OCI-LY3 (cell line): ENCODE results near the gene KRTAP4-12.
"Not testable (repeated sequence)": the region's sequence is repeated elsewhere in the genome, so short reads cannot be mapped to it uniquely, and the experiment has no call there.

ENCODE experiments used
- H2AFZ ChIP-seq: fragments of 200-600, 300-600 bp; shearing (Covaris generic); 2 replicates; pipeline ENCODE4 v1.6.0; 2014; ENCODE audit warnings: antibody characterized with exemption, low read depth, low read length
- H3K27ac ChIP-seq: fragments of 200-600, 300-600 bp; sonication (generic); 2 replicates; pipeline ENCODE4 v1.5.1; 2014; ENCODE audit warnings: mild to moderate bottlenecking, low read length, moderate library complexity, mixed read lengths
- H3K27me3 ChIP-seq: fragments of 200-600, 300-600 bp; sonication (generic); 2 replicates; pipeline ENCODE4 v1.6.1; 2014; ENCODE audit warnings: low read depth, low read length, mixed read lengths
- H3K36me3 ChIP-seq: fragments of 200-600, 300-600 bp; sonication (generic); replicated peaks from 2 replicates; pipeline ENCODE3; 2014; ENCODE audit warnings: low read depth, low read length, mixed read lengths
- H3K4me1 ChIP-seq: fragments of 300-600, 200-600 bp; sonication (generic); 2 replicates; pipeline ENCODE4 v1.6.1; 2014; ENCODE audit warnings: low read length, mixed read lengths
- H3K4me2 ChIP-seq: fragments of 200-600, 300-600 bp; sonication (generic); 2 replicates; pipeline ENCODE4 v1.6.1; 2014; ENCODE audit warnings: low read length, mixed read lengths
- H3K4me3 ChIP-seq: fragments of 300-600, 200-600 bp; sonication (generic); 2 replicates; pipeline ENCODE4 v1.5.1; 2014; ENCODE audit warnings: antibody characterized with exemption, mild to moderate bottlenecking, low read length, moderate library complexity
- H3K79me2 ChIP-seq: fragments of 300-600, 200-600 bp; shearing (Covaris generic); 2 replicates; pipeline ENCODE4 v1.6.1; 2014; ENCODE audit warnings: mild to moderate bottlenecking, low read length, mixed read lengths
- H3K9ac ChIP-seq: fragments of 300-600, 200-600 bp; shearing (Covaris generic); 2 replicates; pipeline ENCODE4 v1.6.0; 2014; ENCODE audit warnings: mild to moderate bottlenecking, low read length, moderate library complexity
- H3K9me3 ChIP-seq: fragments of 200-600, 300-600 bp; shearing (Covaris generic); 2 replicates; pipeline ENCODE4 v1.6.1; 2014; ENCODE audit warnings: low read length, mixed read lengths; ENCODE audit not compliant: insufficient read depth
- H4K20me1 ChIP-seq: fragments of 200-600, 300-600 bp; sonication (generic); 2 replicates; pipeline ENCODE4 v1.6.1; 2016; ENCODE audit warnings: low read length, mixed read lengths; ENCODE audit not compliant: insufficient read depth
- CTCF ChIP-seq: fragments of 200-600, 300-600 bp; sonication (generic); IDR thresholded peaks from 2 replicates; pipeline ENCODE4 v1.5.1; 2014; ENCODE audit warnings: antibody characterized with exemption, low read length, low read depth
- EZH2phosphoT487 ChIP-seq: fragments of 200-600 bp; shearing (Covaris generic); IDR thresholded peaks from 2 replicates; pipeline ENCODE4 v1.6.1; 2018; ENCODE audit warnings: antibody characterized with exemption, mixed run types, low read depth

KRTAP4-12 gene

GRCh38 chr17:41103896-41104295 is 20.1 kb downstream of the KRTAP4-12 start:
- no peaks in the 10 kb centered on the region for H3K9me3 ChIP-seq
- no peak for TF ChIP-seq CTCF
- no peak for TF ChIP-seq EZH2phosphoT487
- no peak overlapping the region for H3K4me2 ChIP-seq
- H3K27me3 ChIP-seq = no peaks in the 10 kb centered on the region
- H3K9ac ChIP-seq = no peak overlapping the region
- H3K79me2 ChIP-seq = no peaks in the 10 kb centered on the region
- no peaks in the 10 kb centered on the region for H3K4me1 ChIP-seq
- no peak overlapping the region for H3K27ac ChIP-seq
- no peak overlapping the region for H3K4me3 ChIP-seq
- no peaks in the 10 kb centered on the region for H3K36me3 ChIP-seq
- H2AFZ ChIP-seq = no peak overlapping the region
- H4K20me1 ChIP-seq = no peaks in the 10 kb centered on the region

GRCh38 chr17:41101586-41102259 is 22.3 kb downstream of the KRTAP4-12 start, which contains the start of gene KRTAP4-16:
Gene KRTAP4-16 (minus strand): TSS chr17:41102209. CDS start chr17:41102209, 0 bp downstream.
- Histone ChIP-seq H4K20me1 (no peaks in the 10 kb centered on the region), H2AFZ (no peak within 1 kb of the TSS), H3K9me3 (no peaks in the 10 kb centered on the region), H3K27ac (no peak within 1 kb of the TSS), H3K79me2 (no peaks in the 10 kb centered on the region), H3K27me3 (no peaks in the 10 kb centered on the region), H3K4me1 (no peaks in the 10 kb centered on the region), H3K9ac (no peak within 1 kb of the TSS), H3K36me3 (no peaks in the 10 kb centered on the region), H3K4me2 (no peak within 1 kb of the TSS), H3K4me3 (no peak within 1 kb of the TSS)
- TF ChIP-seq EZH2phosphoT487 = no peak
- TF ChIP-seq CTCF = no peak

GRCh38 chr17:41099682-41100480 is 24.1 kb downstream of the KRTAP4-12 start:
- not testable (repeated sequence) for H3K27me3 ChIP-seq, H3K9me3 ChIP-seq, H3K4me3 ChIP-seq, H4K20me1 ChIP-seq, H2AFZ ChIP-seq, H3K79me2 ChIP-seq, H3K36me3 ChIP-seq, H3K9ac ChIP-seq, H3K4me2 ChIP-seq, H3K27ac ChIP-seq, H3K4me1 ChIP-seq

- TF ChIP-seq CTCF (no peak), EZH2phosphoT487 (no peak)
- Histone ChIP-seq H4K20me1 (no peaks in the 10 kb centered on the region), H3K4me3 (no peak overlapping the region), H3K27me3 (no peaks in the 10 kb centered on the region), H3K9ac (no peak overlapping the region), H3K4me1 (no peaks in the 10 kb centered on the region), H3K36me3 (no peaks in the 10 kb centered on the region), H3K27ac (no peak overlapping the region), H3K79me2 (no peaks in the 10 kb centered on the region), H3K9me3 (no peaks in the 10 kb centered on the region), H3K4me2 (no peak overlapping the region), H2AFZ (no peak overlapping the region)
Observed at GRCh38 chr17:41098481-41098880, 25.5 kb downstream of the KRTAP4-12 start.
